ENCODE data around the gene OGFOD3.
"Not testable (repeated sequence)": the region's sequence is repeated elsewhere in the genome, so short reads cannot be mapped to it uniquely, and the experiment has no call there.

Gene OGFOD3

GRCh38 chr17:82374626-82375331, 43.6 kb downstream of the OGFOD3 start:
- CTCF ChIA-PET, result interaction anchor here (5.4 kb wide), 1 partner anchor 23 kb away, joined by 35 read pairs; no protein-coding TSS in a partner anchor
- DNase-seq (ENCODE audit: extremely low spot score), result no peak
- POLR2A ChIA-PET, result no interaction called here

GRCh38 chr17:82373731-82374625, 44.4 kb downstream of the OGFOD3 start:
- ChIA-PET CTCF (interaction anchor here (5.4 kb wide), 1 partner anchor 23 kb away, joined by 35 read pairs; no protein-coding TSS in a partner anchor), POLR2A (no interaction called here)
- no peak for DNase-seq (ENCODE audit: extremely low spot score)
- no peak for TF ChIP-seq CTCF (IDR thresholded peaks at IDR 0.05; ENCODE audit: control extremely low read depth, extremely low read depth, low read depth, missing control alignments)

More at GRCh38 chr17:82374626-82375331, 43.6 kb downstream of the OGFOD3 start:
- no peak for TF ChIP-seq CTCF (IDR thresholded peaks at IDR 0.05; ENCODE audit: control extremely low read depth, extremely low read depth, low read depth, missing control alignments)

GRCh38 chr17:82373072-82373452, 45.3 kb downstream of the OGFOD3 start:
- CTCF ChIA-PET, result interaction anchor here (1.5 to 5.4 kb wide), 2 partner anchors 22 to 171 kb away, joined by 3 to 35 read pairs; no protein-coding TSS in a partner anchor
- POLR2A ChIA-PET; DNase-seq (ENCODE audit: extremely low spot score): not testable (repeated sequence)

GRCh38 chr17:82372249-82373071, 45.9 kb downstream of the OGFOD3 start:
- no peak for TF ChIP-seq CTCF (IDR thresholded peaks at IDR 0.05; ENCODE audit: control extremely low read depth, extremely low read depth, low read depth, missing control alignments)
- no peak for DNase-seq (ENCODE audit: extremely low spot score)
- ChIA-PET CTCF (interaction anchor here (1.5 to 5.4 kb wide), 2 partner anchors 21 to 171 kb away, joined by 3 to 35 read pairs; no protein-coding TSS in a partner anchor), POLR2A (no interaction called here)

GRCh38 chr17:82371333-82372248, 46.8 kb downstream of the OGFOD3 start, which contains the start of gene UTS2R:
Gene UTS2R, plus strand, starts transcription at chr17:82371765. Its CDS starts 2,560 bp downstream, at chr17:82374325.
- CTCF ChIA-PET, result interaction anchor here (1.4 to 5.4 kb wide), 4 partner anchors 20 to 172 kb away, joined by 3 to 35 read pairs (median 4); no protein-coding TSS in a partner anchor
- POLR2A ChIA-PET, result interaction anchor here (1.2 kb wide), 1 partner anchor 143 kb away, joined by 4 read pairs; the partner anchor contains the start of gene SLC16A3
- TF ChIP-seq CTCF (IDR thresholded peaks at IDR 0.05; ENCODE audit: control extremely low read depth, extremely low read depth, low read depth, missing control alignments), result no peak
- DNase-seq (ENCODE audit: extremely low spot score), result no peak
